Measurements from ENCODE around the gene SH3D19. TPM values are rescaled to one million over a fixed set of nuclear protein-coding genes. Genes with fewer than 3 reads are reported as not detected.
"Not testable (repeated sequence)": the region's sequence is repeated elsewhere in the genome, so short reads cannot be mapped to it uniquely, and the experiment has no call there.

SH3D19 gene
- total RNA-seq, 4 donors from 2014 or later = 35.2 to 316 (median 131) TPM

- Histone ChIP-seq H3K9me3 (no peaks in the 10 kb centered on the region), H3K27ac (no peak overlapping the region), H3K36me3 (no peaks in the 10 kb centered on the region), H3K27me3 (no peaks in the 10 kb centered on the region), H3K4me3 (no peak overlapping the region), H3K4me1 (no peaks in the 10 kb centered on the region)
- intact Hi-C loops (cut with DNase I; ENCODE audit: low total_unique reads) = no loop called here
- TF ChIP-seq POLR2A (IDR thresholded peaks at IDR 0.05) (no peak), CTCF (IDR thresholded peaks at IDR 0.05) (no peak)
- DNase-seq = no peak
Measured at GRCh38 chr4:151087467-151087866, 237.9 kb downstream of the SH3D19 start.

- H3K9me3 ChIP-seq; H3K36me3 ChIP-seq; H3K27me3 ChIP-seq; intact Hi-C loops (cut with DNase I; ENCODE audit: low total_unique reads); H3K4me3 ChIP-seq; H3K27ac ChIP-seq; DNase-seq; H3K4me1 ChIP-seq: not testable (repeated sequence)
Measured at GRCh38 chr4:151077978-151078377, 247.4 kb downstream of the SH3D19 start.

GRCh38 chr4:151074416-151074916, 250.9 kb downstream of the SH3D19 start:
- TF ChIP-seq CTCF (IDR thresholded peaks at IDR 0.05) (no peak), POLR2A (IDR thresholded peaks at IDR 0.05) (no peak)
- Histone ChIP-seq H3K4me3 (no peak overlapping the region), H3K27ac (no peak overlapping the region), H3K9me3 (no peaks in the 10 kb centered on the region), H3K36me3 (no peaks in the 10 kb centered on the region), H3K27me3 (no peaks in the 10 kb centered on the region), H3K4me1 (no peaks in the 10 kb centered on the region)
- intact Hi-C loops (cut with DNase I; ENCODE audit: low total_unique reads) = no loop called here
- no peak for DNase-seq

Small RNA genes lying within 50 kb of the gene (small RNA-seq; reads per million reads assigned to genes)
- gene AC104819.2 = not detected
- not detected for gene RNU6-1282P
- gene SNORD73A = not detected
- 0.48 reads per million for gene SNORD73B

Other genes with a start within 250 kb of the SH3D19 start
- over 10,000 TPM in 2 of 4 donors, 1,000 to 10,000 TPM in 2; 2,740 to 15,349 (median 8,137) TPM for gene RPS3A, start 226.0 kb downstream of the SH3D19 start, total RNA-seq
- gene PRSS48, start 48.4 kb downstream of the SH3D19 start, total RNA-seq = not detected
- gene FHIP1A, start 83.6 kb upstream of the SH3D19 start, total RNA-seq = 10 to 100 TPM in 2 of 4 donors, 1 to 10 TPM in 2; 2.6 to 25.6 (median 10.5) TPM

Data from uterus (tissue), 4 donors.